Cardiac fibroblast (primary cell): ENCODE measurements around the gene SPATA21.
A peak's percentile ranks its signal among the peaks of the same experiment; 100 is the strongest.

Source experiments
- DNase-seq, 2 donors: peaks; one replicate each; pipeline versions ENCODE4 v3.0.0 to v3.0.0-alpha.2; 2010; ENCODE audit warnings: low read depth in 2 of 2
- H3K4me3 ChIP-seq, 2 donors: replicated peaks in 1 of 2; 1 replicate in 1 of 2; 2 replicates in 1 of 2; pipeline ENCODE4 v1.5.1; 2011; ENCODE audit warnings: low read depth in 2 of 2, low read length in 2 of 2, mild to moderate bottlenecking in 2 of 2, moderate library complexity in 1 of 2
- TF ChIP-seq, protein P1 (sequence below): IDR thresholded peaks from one replicate; pipeline ENCODE4 v1.5.1; 2011; ENCODE audit warnings: low read depth, mild to moderate bottlenecking, low read length, inconsistent platforms

The SPATA21 gene

DNA sequence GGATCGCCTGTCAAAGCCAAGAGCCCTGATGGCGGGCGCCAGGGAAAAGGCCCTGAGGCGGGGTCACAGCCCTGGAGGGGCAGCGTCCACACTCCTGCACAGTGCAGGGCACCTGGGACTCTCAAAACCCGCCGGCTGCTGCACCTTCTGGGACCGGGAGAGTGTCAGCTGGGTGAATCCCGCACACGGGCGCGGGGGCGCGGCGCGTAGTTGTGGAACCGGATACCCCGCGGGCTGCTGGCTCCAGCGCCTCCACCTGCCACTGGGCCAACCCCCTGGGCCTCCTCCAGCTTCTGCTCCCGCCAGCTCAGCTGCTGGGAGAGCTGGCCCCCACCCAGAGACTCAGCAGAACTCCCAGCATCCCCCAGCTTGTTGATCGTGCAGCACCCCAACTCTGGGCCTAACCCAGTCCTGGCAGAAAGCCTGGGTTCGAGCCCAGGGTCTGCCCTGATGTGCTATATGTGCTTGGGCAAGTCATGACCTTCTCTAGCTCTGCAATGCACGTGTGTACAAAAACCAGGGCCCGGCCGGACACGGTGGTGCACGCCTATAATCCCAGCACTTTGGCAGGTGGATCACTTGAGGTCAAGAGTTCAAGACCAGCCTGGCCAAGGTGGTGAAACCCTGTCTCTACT, 37.1 kb upstream of the SPATA21 start:
- TF ChIP-seq, protein P1, sequence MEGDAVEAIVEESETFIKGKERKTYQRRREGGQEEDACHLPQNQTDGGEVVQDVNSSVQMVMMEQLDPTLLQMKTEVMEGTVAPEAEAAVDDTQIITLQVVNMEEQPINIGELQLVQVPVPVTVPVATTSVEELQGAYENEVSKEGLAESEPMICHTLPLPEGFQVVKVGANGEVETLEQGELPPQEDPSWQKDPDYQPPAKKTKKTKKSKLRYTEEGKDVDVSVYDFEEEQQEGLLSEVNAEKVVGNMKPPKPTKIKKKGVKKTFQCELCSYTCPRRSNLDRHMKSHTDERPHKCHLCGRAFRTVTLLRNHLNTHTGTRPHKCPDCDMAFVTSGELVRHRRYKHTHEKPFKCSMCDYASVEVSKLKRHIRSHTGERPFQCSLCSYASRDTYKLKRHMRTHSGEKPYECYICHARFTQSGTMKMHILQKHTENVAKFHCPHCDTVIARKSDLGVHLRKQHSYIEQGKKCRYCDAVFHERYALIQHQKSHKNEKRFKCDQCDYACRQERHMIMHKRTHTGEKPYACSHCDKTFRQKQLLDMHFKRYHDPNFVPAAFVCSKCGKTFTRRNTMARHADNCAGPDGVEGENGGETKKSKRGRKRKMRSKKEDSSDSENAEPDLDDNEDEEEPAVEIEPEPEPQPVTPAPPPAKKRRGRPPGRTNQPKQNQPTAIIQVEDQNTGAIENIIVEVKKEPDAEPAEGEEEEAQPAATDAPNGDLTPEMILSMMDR = no peak
- no peak overlapping the region for H3K4me3 ChIP-seq

DNA sequence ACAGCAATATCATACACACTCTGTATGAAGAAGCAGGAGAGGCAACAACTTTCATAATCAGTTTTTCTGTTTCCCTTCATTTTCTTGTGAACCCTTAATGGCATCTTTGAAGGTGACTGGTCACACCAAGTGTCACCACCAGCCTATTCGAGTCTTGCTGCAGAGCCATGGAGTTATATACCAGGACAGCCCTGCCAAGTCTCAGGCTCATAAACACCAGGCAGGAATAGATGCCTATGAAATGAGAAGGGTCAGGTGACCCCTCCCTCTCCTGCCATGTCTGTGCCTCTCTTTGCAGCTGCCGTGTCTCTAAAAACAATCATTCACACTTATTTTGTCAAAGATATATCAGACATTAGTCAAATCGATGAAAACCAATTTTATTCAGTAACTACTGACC, 31.3 kb upstream of the SPATA21 start:
- TF ChIP-seq, protein P1 = no peak
- H3K4me3 ChIP-seq = no peak overlapping the region

More for the DNA sequence above, 37.1 kb upstream of the SPATA21 start:
- DNase-seq = no peak

DNA sequence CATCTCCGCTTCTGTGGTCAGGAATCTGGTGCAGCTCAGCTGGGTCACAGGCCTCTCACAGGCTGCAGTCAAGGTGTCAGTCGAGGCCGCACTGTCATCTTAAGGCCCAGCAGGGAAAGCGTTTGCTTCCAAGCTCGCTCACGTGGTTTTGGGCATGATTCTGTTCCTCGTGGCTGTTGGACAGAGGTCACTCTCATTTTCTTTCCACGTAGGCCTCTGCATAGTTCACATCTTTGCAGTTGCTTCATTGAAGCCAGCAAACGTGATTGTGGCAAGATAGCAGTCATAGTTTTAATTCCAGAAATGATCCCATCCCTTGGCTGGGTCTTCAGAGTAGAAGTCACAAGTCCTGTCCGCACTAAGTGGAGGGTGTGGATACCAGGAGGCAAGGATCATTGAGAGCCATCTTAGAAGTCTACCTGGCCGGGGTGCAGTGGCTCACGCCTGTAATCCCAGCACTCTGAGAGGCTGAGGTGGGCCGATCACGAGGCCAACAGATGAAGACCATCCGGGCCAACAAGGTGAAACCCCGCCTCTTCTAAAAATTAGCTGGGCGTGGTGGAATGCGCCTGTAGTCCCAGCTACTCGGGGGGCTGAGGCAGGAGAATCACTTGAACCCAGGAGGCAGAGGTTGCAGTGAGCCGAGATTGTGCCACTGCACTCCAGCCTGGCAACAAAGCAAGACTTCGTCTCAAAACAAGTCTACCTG, 27.8 kb upstream of the SPATA21 start:
- H3K4me3 ChIP-seq = no peak overlapping the region
- TF ChIP-seq, protein P1 = no peak
- DNase-seq = peak in 1 of 2 donors; percentile 12

More for the DNA sequence above, 31.3 kb upstream of the SPATA21 start:
- DNase-seq = no peak

DNA sequence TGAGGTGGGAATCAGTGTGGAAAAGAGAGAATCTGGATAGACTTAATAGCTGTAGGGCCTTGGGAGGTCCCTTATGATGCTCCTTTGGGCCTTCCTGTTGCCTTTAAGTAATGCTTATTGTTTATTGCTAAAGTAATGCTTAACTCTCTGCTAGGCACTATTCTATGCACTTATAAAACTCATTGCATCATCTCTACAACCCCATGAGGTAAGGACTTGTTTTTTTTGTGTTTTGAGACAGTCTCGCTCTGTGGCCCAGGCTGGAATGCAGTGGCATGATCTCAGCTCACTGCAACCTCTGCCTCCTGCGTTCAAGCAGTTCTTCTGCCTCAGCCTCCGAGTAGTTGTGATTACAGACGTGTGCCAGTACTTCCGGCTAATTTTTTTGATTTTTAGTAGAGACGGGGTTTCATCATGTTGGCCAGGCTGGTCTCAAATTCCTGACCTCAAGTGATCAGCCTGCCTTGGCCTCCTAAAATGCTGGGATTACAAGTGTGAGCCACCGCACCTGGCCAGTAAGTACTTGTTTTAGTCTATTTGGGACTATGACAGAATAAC, 25.6 kb upstream of the SPATA21 start:
- no peak overlapping the region for H3K4me3 ChIP-seq
- no peak for DNase-seq
- TF ChIP-seq, protein P1 = no peak

DNA sequence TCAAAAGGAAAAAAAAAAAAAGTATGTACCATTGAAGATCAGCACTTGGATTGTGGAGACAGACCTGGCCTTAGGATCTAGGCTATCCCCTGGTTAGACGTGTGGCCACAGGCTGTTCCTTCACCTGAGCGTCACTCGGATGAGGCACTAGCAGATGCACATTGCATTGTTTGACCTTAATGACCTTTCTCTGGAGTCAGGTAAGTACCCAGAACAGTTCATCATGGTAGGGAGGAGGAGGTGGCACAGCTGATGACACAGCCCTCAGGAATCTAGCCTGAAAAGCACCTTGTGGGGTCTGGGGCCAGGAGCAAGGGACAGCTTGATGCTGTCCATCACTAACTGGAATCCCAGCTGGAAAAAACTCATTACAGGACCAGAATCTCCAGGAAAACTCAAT, 24.5 kb upstream of the SPATA21 start:
- no peak for DNase-seq
- H3K4me3 ChIP-seq = no peak overlapping the region
- TF ChIP-seq, protein P1 = no peak

DNA sequence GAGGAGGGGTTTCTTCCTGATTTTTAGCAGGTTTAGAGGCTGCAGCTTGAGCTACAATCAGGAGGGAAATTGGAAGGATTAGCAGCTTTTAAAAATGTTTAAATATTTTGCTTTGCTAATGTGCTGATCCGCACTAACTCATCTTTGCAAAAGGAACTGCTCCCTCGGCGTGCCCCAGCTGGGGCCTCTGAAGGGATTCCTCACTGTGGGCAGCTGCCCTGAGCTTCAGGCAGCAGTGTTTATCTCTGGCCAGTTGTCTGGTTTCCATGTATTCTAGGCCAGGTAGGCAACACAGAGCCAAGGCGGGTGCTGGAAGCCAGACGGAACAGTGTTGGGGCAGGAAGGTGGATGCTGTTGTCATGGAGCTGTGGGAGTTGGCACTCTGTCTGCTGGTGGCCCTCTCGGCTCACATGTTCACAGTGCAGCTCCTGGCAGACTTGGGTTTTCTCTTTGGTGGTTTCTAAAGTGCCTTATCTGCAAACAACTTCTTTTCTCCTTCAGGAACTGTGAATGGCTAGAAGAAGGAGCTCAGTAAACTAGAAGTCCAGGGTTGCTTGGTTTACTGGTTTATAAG, 22.2 kb upstream of the SPATA21 start:
- H3K4me3 ChIP-seq = no peak overlapping the region
- DNase-seq = no peak

More for the DNA sequence above, 22.2 kb upstream of the SPATA21 start:
- TF ChIP-seq, protein P1 = no peak
